ENCODE results near the gene TEX44.

The TEX44 gene

GRCh38 chr2:231605607-231606091, 13.0 kb downstream of the TEX44 start:
- no peak for DNase-seq (ENCODE audit: low read depth)

GRCh38 chr2:231606941-231607340, 14.3 kb downstream of the TEX44 start:
- DNase-seq (ENCODE audit: low read depth): no peak

- no peak for DNase-seq (ENCODE audit: low read depth)
Observed at GRCh38 chr2:231611273-231612108, 18.8 kb downstream of the TEX44 start.

- peak; percentile 84 for DNase-seq (ENCODE audit: low read depth)
Observed at GRCh38 chr2:231612109-231612455, 19.4 kb downstream of the TEX44 start.

- peak; percentile 84 for DNase-seq (ENCODE audit: low read depth)
Observed at GRCh38 chr2:231612456-231613330, 20.0 kb downstream of the TEX44 start.

GRCh38 chr2:231613331-231613662, 20.6 kb downstream of the TEX44 start:
- DNase-seq (ENCODE audit: low read depth): no peak

- DNase-seq (ENCODE audit: low read depth): no peak
Observed at GRCh38 chr2:231613663-231614558, 21.2 kb downstream of the TEX44 start.

- DNase-seq (ENCODE audit: low read depth): no peak
Observed at GRCh38 chr2:231614559-231615057, 21.9 kb downstream of the TEX44 start.

- DNase-seq (ENCODE audit: low read depth): no peak
Observed at GRCh38 chr2:231615058-231615671, 22.5 kb downstream of the TEX44 start.

GRCh38 chr2:231616296-231616695, 23.6 kb downstream of the TEX44 start:
- DNase-seq (ENCODE audit: low read depth): no peak

- no peak for DNase-seq (ENCODE audit: low read depth)
Observed at GRCh38 chr2:231617059-231617926, 24.6 kb downstream of the TEX44 start.

- no peak for DNase-seq (ENCODE audit: low read depth)
Observed at GRCh38 chr2:231621051-231621879, 28.6 kb downstream of the TEX44 start.

GRCh38 chr2:231622963-231623362, 30.3 kb downstream of the TEX44 start:
- DNase-seq (ENCODE audit: low read depth): no peak

- DNase-seq (ENCODE audit: low read depth): no peak
Observed at GRCh38 chr2:231626449-231626848, 33.8 kb downstream of the TEX44 start.

GRCh38 chr2:231627384-231628120, 34.9 kb downstream of the TEX44 start:
- no peak for DNase-seq (ENCODE audit: low read depth)

- DNase-seq (ENCODE audit: low read depth): no peak
Observed at GRCh38 chr2:231632559-231633142, 40.0 kb downstream of the TEX44 start.

GRCh38 chr2:231633241-231633976, 40.7 kb downstream of the TEX44 start:
- DNase-seq (ENCODE audit: low read depth): no peak

GRCh38 chr2:231634412-231634811, 41.7 kb downstream of the TEX44 start:
- no peak for DNase-seq (ENCODE audit: low read depth)
